Measurements from ENCODE around the gene GRIP2. TPM values are rescaled to one million over a fixed set of nuclear protein-coding genes. Genes with fewer than 3 reads are reported as not detected.
"Not testable (repeated sequence)": the region's sequence is repeated elsewhere in the genome, so short reads cannot be mapped to it uniquely, and the experiment has no call there.

Gene GRIP2
- total RNA-seq, 1 donor from 2014 or later = not detected

GRCh38 chr3:14519406-14519805, 20.7 kb downstream of the GRIP2 start:
- no peaks in the 10 kb centered on the region for H3K9me3 Mint-ChIP-seq
- H3K4me3 Mint-ChIP-seq (ENCODE audit: low read depth) = no peak overlapping the region
- DNase-seq (ENCODE audit: low spot score) = no peak
- no peak overlapping the region for H3K27ac Mint-ChIP-seq
- no peaks in the 10 kb centered on the region for H3K4me1 Mint-ChIP-seq (ENCODE audit: low read depth)
- intact Hi-C loops (cut with micrococcal nuclease) = no loop called here
- H3K36me3 Mint-ChIP-seq (ENCODE audit: low read depth) = no peaks in the 10 kb centered on the region
- no peaks in the 10 kb centered on the region for H3K27me3 Mint-ChIP-seq (ENCODE audit: low read depth)

- H3K4me3 Mint-ChIP-seq (ENCODE audit: low read depth) = no peak overlapping the region
- H3K27me3 Mint-ChIP-seq (ENCODE audit: low read depth) = no peaks in the 10 kb centered on the region
- no peak for DNase-seq (ENCODE audit: low spot score)
- no peaks in the 10 kb centered on the region for H3K4me1 Mint-ChIP-seq (ENCODE audit: low read depth)
- H3K27ac Mint-ChIP-seq = no peak overlapping the region
- no peaks in the 10 kb centered on the region for H3K9me3 Mint-ChIP-seq
- no peaks in the 10 kb centered on the region for H3K36me3 Mint-ChIP-seq (ENCODE audit: low read depth)
- intact Hi-C loops (cut with micrococcal nuclease) = no loop called here
Measured at GRCh38 chr3:14518893-14519292, 21.2 kb downstream of the GRIP2 start.

GRCh38 chr3:14518432-14518802, 21.7 kb downstream of the GRIP2 start:
- Mint-ChIP-seq H3K9me3 (no peaks in the 10 kb centered on the region), H3K4me3 (ENCODE audit: low read depth) (no peak overlapping the region), H3K36me3 (ENCODE audit: low read depth) (no peaks in the 10 kb centered on the region), H3K27me3 (ENCODE audit: low read depth) (no peaks in the 10 kb centered on the region), H3K27ac (no peak overlapping the region), H3K4me1 (ENCODE audit: low read depth) (no peaks in the 10 kb centered on the region)
- intact Hi-C loops (cut with micrococcal nuclease) = no loop called here
- DNase-seq (ENCODE audit: low spot score) = no peak

GRCh38 chr3:14517601-14518431, 22.3 kb downstream of the GRIP2 start:
- H3K27me3 Mint-ChIP-seq (ENCODE audit: low read depth) = no peaks in the 10 kb centered on the region
- H3K4me3 Mint-ChIP-seq (ENCODE audit: low read depth) = no peak overlapping the region
- H3K36me3 Mint-ChIP-seq (ENCODE audit: low read depth) = no peaks in the 10 kb centered on the region
- H3K4me1 Mint-ChIP-seq (ENCODE audit: low read depth) = no peaks in the 10 kb centered on the region
- intact Hi-C loops (cut with micrococcal nuclease) = no loop called here
- no peaks in the 10 kb centered on the region for H3K9me3 Mint-ChIP-seq
- no peak overlapping the region for H3K27ac Mint-ChIP-seq
- DNase-seq (ENCODE audit: low spot score) = no peak

GRCh38 chr3:14516738-14517345, 23.3 kb downstream of the GRIP2 start:
- Mint-ChIP-seq H3K4me3 (ENCODE audit: low read depth) (no peak overlapping the region), H3K27ac (no peak overlapping the region), H3K4me1 (ENCODE audit: low read depth) (no peaks in the 10 kb centered on the region), H3K36me3 (ENCODE audit: low read depth) (no peaks in the 10 kb centered on the region), H3K9me3 (no peaks in the 10 kb centered on the region), H3K27me3 (ENCODE audit: low read depth) (no peaks in the 10 kb centered on the region)
- intact Hi-C loops (cut with micrococcal nuclease) = no loop called here
- no peak for DNase-seq (ENCODE audit: low spot score)

GRCh38 chr3:14515526-14515925, 24.6 kb downstream of the GRIP2 start:
- H3K9me3 Mint-ChIP-seq; intact Hi-C loops (cut with micrococcal nuclease); H3K27ac Mint-ChIP-seq; H3K4me3 Mint-ChIP-seq (ENCODE audit: low read depth); H3K36me3 Mint-ChIP-seq (ENCODE audit: low read depth); H3K4me1 Mint-ChIP-seq (ENCODE audit: low read depth); DNase-seq (ENCODE audit: low spot score); H3K27me3 Mint-ChIP-seq (ENCODE audit: low read depth): not testable (repeated sequence)

- Mint-ChIP-seq H3K4me3 (ENCODE audit: low read depth) (no peak overlapping the region), H3K9me3 (no peaks in the 10 kb centered on the region), H3K27ac (no peak overlapping the region), H3K27me3 (ENCODE audit: low read depth) (no peaks in the 10 kb centered on the region), H3K36me3 (ENCODE audit: low read depth) (no peaks in the 10 kb centered on the region), H3K4me1 (ENCODE audit: low read depth) (no peaks in the 10 kb centered on the region)
- intact Hi-C loops (cut with micrococcal nuclease) = no loop called here
- no peak for DNase-seq (ENCODE audit: low spot score)
Measured at GRCh38 chr3:14514323-14514720, 25.8 kb downstream of the GRIP2 start.

- no peak for DNase-seq (ENCODE audit: low spot score)
- Mint-ChIP-seq H3K36me3 (ENCODE audit: low read depth) (no peaks in the 10 kb centered on the region), H3K27ac (no peak overlapping the region), H3K4me3 (ENCODE audit: low read depth) (no peak overlapping the region), H3K4me1 (ENCODE audit: low read depth) (no peaks in the 10 kb centered on the region), H3K9me3 (no peaks in the 10 kb centered on the region), H3K27me3 (ENCODE audit: low read depth) (no peaks in the 10 kb centered on the region)
- intact Hi-C loops (cut with micrococcal nuclease) = no loop called here
Measured at GRCh38 chr3:14513566-14514322, 26.4 kb downstream of the GRIP2 start.

- Mint-ChIP-seq H3K27ac (no peak overlapping the region), H3K9me3 (no peaks in the 10 kb centered on the region), H3K4me3 (ENCODE audit: low read depth) (no peak overlapping the region), H3K27me3 (ENCODE audit: low read depth) (no peaks in the 10 kb centered on the region), H3K36me3 (ENCODE audit: low read depth) (no peaks in the 10 kb centered on the region), H3K4me1 (ENCODE audit: low read depth) (no peaks in the 10 kb centered on the region)
- intact Hi-C loops (cut with micrococcal nuclease) = no loop called here
- DNase-seq (ENCODE audit: low spot score) = no peak
Measured at GRCh38 chr3:14512942-14513327, 27.2 kb downstream of the GRIP2 start.

GRCh38 chr3:14512281-14512941, 27.7 kb downstream of the GRIP2 start:
- H3K4me1 Mint-ChIP-seq (ENCODE audit: low read depth) = no peaks in the 10 kb centered on the region
- H3K36me3 Mint-ChIP-seq (ENCODE audit: low read depth) = no peaks in the 10 kb centered on the region
- no peak for DNase-seq (ENCODE audit: low spot score)
- intact Hi-C loops (cut with micrococcal nuclease) = no loop called here
- no peaks in the 10 kb centered on the region for H3K9me3 Mint-ChIP-seq
- H3K27ac Mint-ChIP-seq = no peak overlapping the region
- no peak overlapping the region for H3K4me3 Mint-ChIP-seq (ENCODE audit: low read depth)
- no peaks in the 10 kb centered on the region for H3K27me3 Mint-ChIP-seq (ENCODE audit: low read depth)

- Mint-ChIP-seq H3K27ac (no peak overlapping the region), H3K4me3 (ENCODE audit: low read depth) (no peak overlapping the region), H3K9me3 (no peaks in the 10 kb centered on the region), H3K27me3 (ENCODE audit: low read depth) (no peaks in the 10 kb centered on the region), H3K4me1 (ENCODE audit: low read depth) (no peaks in the 10 kb centered on the region), H3K36me3 (ENCODE audit: low read depth) (no peaks in the 10 kb centered on the region)
- DNase-seq (ENCODE audit: low spot score) = no peak
- intact Hi-C loops (cut with micrococcal nuclease) = no loop called here
Measured at GRCh38 chr3:14511623-14512280, 28.4 kb downstream of the GRIP2 start.

- Mint-ChIP-seq H3K27me3 (ENCODE audit: low read depth) (no peaks in the 10 kb centered on the region), H3K9me3 (no peaks in the 10 kb centered on the region)
- no peak for DNase-seq (ENCODE audit: low spot score)
Measured at GRCh38 chr3:14510838-14511622, 29.1 kb downstream of the GRIP2 start.

More at GRCh38 chr3:14510838-14511622, 29.1 kb downstream of the GRIP2 start:
- Mint-ChIP-seq H3K36me3 (ENCODE audit: low read depth) (no peaks in the 10 kb centered on the region), H3K27ac (no peak overlapping the region), H3K4me1 (ENCODE audit: low read depth) (no peaks in the 10 kb centered on the region), H3K4me3 (ENCODE audit: low read depth) (no peak overlapping the region)
- intact Hi-C loops (cut with micrococcal nuclease) = no loop called here
